HG03135 (cell line): Measurements from ENCODE around the gene STRN4.

Experiments used
- ATAC-seq: cut with Tn5 transposase; IDR thresholded peaks from one replicate; pipeline ENCODE4 v1.9.1; 2021; ENCODE audit warnings: mild to moderate bottlenecking, moderate library complexity; ENCODE audit not compliant: unreplicated experiment

Gene STRN4

GRCh38 chr19:46725859-46726393 lies 20.3 kb downstream of the STRN4 start:
- no peak for ATAC-seq

- ATAC-seq, result no peak
Observed at GRCh38 chr19:46725036-46725820, 21.0 kb downstream of the STRN4 start.

GRCh38 chr19:46724468-46724867 lies 21.8 kb downstream of the STRN4 start:
- no peak for ATAC-seq

- ATAC-seq, result no peak
Observed at GRCh38 chr19:46723471-46723870, 22.8 kb downstream of the STRN4 start.

- no peak for ATAC-seq
Observed at GRCh38 chr19:46723023-46723461, 23.2 kb downstream of the STRN4 start.

GRCh38 chr19:46722421-46723022 lies 23.7 kb downstream of the STRN4 start:
- no peak for ATAC-seq

GRCh38 chr19:46722004-46722380 lies 24.3 kb downstream of the STRN4 start:
- no peak for ATAC-seq

GRCh38 chr19:46721269-46722003 lies 24.8 kb downstream of the STRN4 start:
- ATAC-seq, result no peak

- ATAC-seq, result no peak
Observed at GRCh38 chr19:46720503-46721239, 25.6 kb downstream of the STRN4 start.

GRCh38 chr19:46719629-46720502 lies 26.4 kb downstream of the STRN4 start:
- ATAC-seq, result no peak

- no peak for ATAC-seq
Observed at GRCh38 chr19:46718934-46719622, 27.2 kb downstream of the STRN4 start.

GRCh38 chr19:46718157-46718933 lies 27.9 kb downstream of the STRN4 start:
- ATAC-seq, result no peak

- peak; percentile 2 for ATAC-seq
Observed at GRCh38 chr19:46717716-46718143, 28.5 kb downstream of the STRN4 start.

GRCh38 chr19:46717034-46717715 lies 29.1 kb downstream of the STRN4 start, which contains the start of gene PRKD2:
Gene PRKD2, minus strand, starts transcription at chr19:46717114. Its CDS starts 744 bp downstream, at chr19:46716370.
- ATAC-seq, result peak; percentile 38

GRCh38 chr19:46716672-46717033 lies 29.6 kb downstream of the STRN4 start:
- ATAC-seq, result no peak

GRCh38 chr19:46715975-46716671 lies 30.1 kb downstream of the STRN4 start:
- ATAC-seq, result no peak

- no peak for ATAC-seq
Observed at GRCh38 chr19:46715620-46715974, 30.7 kb downstream of the STRN4 start.
